HG03095 (cell line): Measurements from ENCODE around the gene SRP14.
"Not testable (repeated sequence)": the region's sequence is repeated elsewhere in the genome, so short reads cannot be mapped to it uniquely, and the experiment has no call there.

Experiments used
- ATAC-seq: cut with Tn5 transposase; IDR thresholded peaks from one replicate; pipeline ENCODE4 v1.9.1; 2021; ENCODE audit warnings: moderate library complexity; ENCODE audit not compliant: unreplicated experiment

The SRP14 gene

DNA sequence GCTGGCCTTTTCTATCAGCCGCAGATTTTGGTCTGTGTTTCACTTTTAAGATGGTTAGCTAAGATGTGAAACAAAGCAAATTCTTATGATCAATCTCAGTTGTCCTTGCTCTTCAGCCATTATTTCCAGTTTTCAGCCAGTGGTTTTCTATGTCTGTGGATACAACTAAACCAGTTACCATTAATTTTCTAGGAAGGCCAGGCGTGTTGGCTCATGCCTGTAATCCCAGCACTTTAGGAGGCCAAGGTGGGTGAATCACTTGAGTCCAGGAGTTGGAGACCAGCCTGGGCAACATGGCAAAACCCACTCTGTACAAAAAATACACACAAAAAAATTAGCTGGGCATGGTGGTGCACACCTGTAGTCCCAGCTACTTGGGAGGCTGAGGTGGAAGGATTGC lies 42.8 kb downstream of the SRP14 start:
- not testable (repeated sequence) for ATAC-seq

DNA sequence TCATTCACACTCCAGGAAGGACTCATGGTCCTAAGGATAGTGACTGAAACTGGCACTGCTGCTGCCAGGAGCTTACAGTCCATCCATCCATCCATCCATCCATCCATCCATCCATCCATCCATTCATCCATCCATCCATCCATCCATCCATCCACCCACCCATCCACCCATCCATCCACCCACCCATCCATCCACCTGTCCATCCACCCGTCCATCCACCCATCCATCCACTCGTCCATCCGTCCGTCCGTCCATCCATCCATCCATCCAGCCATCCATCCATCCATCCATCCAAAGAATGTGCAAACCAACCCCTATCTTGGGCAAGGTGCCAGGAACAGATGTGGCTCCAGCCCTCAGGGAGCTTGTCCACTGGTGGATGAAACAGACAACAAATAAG lies 46.0 kb downstream of the SRP14 start:
- not testable (repeated sequence) for ATAC-seq

DNA sequence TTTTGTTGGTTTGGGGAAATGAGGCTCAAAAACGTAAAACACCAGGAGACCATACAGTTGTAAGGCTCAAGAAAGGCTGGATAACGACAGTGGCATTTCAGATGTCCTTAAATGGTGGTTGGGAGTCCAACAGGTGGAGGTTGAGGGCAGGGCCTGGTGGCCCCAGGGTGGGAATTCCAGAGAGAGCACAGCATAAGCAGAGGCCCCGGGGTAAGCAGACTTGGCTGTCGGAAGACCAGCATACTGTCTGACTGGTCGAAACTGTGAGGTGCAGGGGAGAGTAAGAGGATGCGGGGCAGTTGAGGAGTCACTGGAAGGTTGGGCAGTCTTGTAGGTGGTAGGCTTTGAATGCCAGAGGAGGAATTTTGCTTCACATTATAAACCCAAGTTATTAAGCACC lies 48.3 kb downstream of the SRP14 start:
- no peak for ATAC-seq

DNA sequence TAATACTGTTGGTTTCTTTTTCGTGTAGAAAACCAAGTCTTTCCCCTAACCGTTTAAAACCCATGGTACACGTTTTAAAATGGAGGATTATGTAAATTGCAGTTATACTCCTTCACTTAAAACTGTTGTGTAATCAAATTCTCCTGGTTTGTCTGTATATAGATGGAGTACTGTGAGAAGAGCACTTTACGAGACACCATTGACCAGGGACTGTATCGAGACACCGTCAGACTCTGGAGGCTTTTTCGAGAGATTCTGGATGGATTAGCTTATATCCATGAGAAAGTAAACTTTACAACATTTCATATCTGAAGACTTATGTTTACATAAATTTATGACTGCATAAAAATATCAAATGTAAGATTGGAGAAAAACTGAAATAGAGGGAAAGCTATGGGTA lies 51.2 kb downstream of the SRP14 start:
- no peak for ATAC-seq
